Lower leg skin (tissue), 4 donors: Measurements from ENCODE around the gene CTXN1. TPM values are rescaled to one million over a fixed set of nuclear protein-coding genes. Genes with fewer than 3 reads are reported as not detected.

Experiments used
- DNase-seq, 2 donors: peaks; one replicate each; pipeline ENCODE4 v3.0.0-alpha.2; 2019; ENCODE audit warnings: low spot score in 2 of 2
- H3K4me3 ChIP-seq: fragments of 200-600 bp; sonication (generic); 2 replicates; pipeline ENCODE4 v1.5.1; 2017; ENCODE audit warnings: mild to moderate bottlenecking, low read depth; ENCODE audit not compliant: poor library complexity, severe bottlenecking
- POLR2A ChIP-seq, 2 donors: fragments of 450-650 bp; IDR thresholded peaks; one replicate each; pipeline ENCODE4 v1.6.1; 2016 to 2017; ENCODE audit warnings: antibody characterized with exemption in 2 of 2, mild to moderate bottlenecking in 1 of 2, moderate library complexity in 1 of 2
- WGBS, 2 donors: methylation state at CpG; one replicate each; pipeline ENCODE4 v1.1.5; 2018; 5-methylcytosine and 5-hydroxymethylcytosine counted together
- intact Hi-C: fragments of 100-400 bp; cut with DNase I; formaldehyde crosslinking; loops from one replicate; pipeline ENCODE4 v1.15.0; 2023; ENCODE audit warnings: low total_unique reads
- total RNA-seq, 4 donors: library from RNA; depleted of rRNA; stranded (reverse); fragments of >200 nt; gene quantifications; one replicate each; pipeline ENCODE4 v1.1.0, GENCODE V29; 2016
- TF ChIP-seq, protein P1 (sequence below), 3 donors: fragments of 450-650 bp; IDR thresholded peaks; one replicate each; pipeline ENCODE4 v1.5.1; 2016; ENCODE audit warnings: antibody characterized with exemption in 3 of 3, mild to moderate bottlenecking in 3 of 3, moderate library complexity in 2 of 3

The CTXN1 gene
- total RNA-seq, 4 donors from 2014 or later, result 4.0 to 4.8 (median 4.0) TPM

DNA sequence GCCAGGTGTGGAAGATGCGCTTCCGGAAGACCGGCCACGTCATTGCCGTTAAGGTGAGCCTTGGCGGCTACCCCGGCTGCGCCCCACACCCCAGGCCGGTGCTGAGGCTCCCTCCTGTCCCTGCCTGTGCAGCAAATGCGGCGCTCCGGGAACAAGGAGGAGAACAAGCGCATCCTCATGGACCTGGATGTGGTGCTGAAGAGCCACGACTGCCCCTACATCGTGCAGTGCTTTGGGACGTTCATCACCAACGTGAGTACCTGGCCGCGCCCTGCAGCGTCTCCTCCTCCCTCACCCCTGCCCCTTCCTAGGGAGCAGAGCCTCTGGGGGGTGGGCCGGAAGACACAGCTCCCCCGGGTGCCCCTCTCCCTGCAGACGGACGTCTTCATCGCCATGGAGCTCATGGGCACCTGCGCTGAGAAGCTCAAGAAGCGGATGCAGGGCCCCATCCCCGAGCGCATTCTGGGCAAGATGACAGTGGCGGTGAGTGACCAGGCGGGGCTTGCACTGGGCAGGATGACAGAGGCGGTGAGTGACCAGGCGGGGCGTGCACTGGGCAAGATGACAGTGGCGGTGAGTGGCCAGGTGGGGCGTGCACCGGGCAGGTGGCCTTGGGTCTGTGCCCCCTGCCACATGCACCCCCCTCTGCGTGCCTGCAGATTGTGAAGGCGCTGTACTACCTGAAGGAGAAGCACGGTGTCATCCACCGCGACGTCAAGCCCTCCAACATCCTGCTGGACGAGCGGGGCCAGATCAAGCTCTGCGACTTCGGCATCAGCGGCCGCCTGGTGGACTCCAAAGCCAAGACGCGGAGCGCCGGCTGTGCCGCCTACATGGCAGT, 15.4 kb downstream of the CTXN1 start:
- no peak overlapping the region for H3K4me3 ChIP-seq
- TF ChIP-seq, protein P1, sequence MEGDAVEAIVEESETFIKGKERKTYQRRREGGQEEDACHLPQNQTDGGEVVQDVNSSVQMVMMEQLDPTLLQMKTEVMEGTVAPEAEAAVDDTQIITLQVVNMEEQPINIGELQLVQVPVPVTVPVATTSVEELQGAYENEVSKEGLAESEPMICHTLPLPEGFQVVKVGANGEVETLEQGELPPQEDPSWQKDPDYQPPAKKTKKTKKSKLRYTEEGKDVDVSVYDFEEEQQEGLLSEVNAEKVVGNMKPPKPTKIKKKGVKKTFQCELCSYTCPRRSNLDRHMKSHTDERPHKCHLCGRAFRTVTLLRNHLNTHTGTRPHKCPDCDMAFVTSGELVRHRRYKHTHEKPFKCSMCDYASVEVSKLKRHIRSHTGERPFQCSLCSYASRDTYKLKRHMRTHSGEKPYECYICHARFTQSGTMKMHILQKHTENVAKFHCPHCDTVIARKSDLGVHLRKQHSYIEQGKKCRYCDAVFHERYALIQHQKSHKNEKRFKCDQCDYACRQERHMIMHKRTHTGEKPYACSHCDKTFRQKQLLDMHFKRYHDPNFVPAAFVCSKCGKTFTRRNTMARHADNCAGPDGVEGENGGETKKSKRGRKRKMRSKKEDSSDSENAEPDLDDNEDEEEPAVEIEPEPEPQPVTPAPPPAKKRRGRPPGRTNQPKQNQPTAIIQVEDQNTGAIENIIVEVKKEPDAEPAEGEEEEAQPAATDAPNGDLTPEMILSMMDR (IDR thresholded peaks at IDR 0.05), result no peak
- no peak for DNase-seq
- WGBS, 2 donors, result 89 to 91% methylated on average over 54 of the region's 54 CpGs
- intact Hi-C loops, result no loop called here

DNA sequence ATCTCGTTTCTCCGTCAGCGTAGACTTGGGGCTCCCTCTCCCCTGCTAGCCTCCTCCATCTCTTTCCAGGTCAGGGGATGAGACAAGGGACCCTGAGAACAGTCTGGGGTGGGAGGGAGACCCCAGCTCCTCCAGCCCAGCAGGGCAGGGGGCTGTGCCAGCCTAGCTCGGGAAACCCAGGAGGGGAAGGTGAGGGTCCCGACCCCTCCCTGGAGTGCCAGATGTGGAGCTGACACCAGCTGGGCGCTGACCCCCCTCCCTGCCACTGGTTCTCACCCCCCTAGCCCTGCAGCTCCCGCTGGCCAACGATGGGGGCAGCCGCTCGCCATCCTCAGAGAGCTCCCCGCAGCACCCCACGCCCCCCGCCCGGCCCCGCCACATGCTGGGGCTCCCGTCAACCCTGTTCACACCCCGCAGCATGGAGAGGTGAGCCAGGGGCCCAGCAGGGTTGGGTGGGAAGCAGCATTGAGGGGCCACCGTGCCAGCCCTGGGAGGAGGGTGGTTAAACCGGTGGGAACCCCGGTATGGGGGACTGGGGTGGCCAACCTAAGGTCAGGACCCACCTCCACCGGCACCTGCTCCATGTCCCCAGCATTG, 16.4 kb downstream of the CTXN1 start:
- intact Hi-C loops, result no loop called here
- 91 to 94% methylated on average over 15 to 18 of the region's 21 CpGs for WGBS, 2 donors

DNA sequence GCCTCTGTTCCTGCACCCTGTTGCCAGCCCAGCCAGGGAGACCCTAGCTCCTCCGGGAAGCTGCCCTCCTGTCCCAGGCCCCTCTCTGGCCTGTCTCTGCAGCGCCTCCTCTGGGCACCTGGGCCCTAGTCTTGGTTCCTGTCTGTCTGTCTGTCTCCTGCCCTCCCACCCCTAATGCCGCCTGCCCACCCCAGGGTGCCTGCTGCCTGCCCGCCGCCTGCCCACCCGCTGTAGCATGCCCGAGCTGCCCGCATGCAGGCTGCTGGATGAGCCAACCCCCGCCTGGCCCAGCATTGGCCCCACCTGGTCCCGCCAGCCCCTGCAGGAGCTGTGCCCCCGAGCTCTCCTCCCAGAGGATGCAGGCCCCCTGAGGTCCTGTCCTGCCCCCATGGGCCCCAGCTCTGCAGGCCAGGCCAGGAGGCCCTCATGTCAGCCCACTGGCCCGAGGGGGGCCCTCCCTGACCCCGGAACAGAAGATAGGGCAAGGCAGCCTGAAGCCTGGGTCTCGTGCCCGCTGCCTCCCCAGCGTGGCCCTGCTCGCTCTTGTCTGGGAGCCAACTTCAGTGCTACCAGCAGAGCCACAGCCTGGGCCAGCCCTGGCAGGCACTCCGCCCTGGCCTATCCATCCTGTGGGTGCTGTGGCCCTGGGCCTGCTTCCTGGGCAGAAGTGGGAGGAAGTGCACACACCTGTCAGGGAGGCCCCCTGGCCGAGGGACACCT, 17.0 kb downstream of the CTXN1 start:
- no peak for DNase-seq
- WGBS, 2 donors, result 73 to 85% methylated on average over 13 to 17 of the region's 19 CpGs

More for the DNA sequence above, 16.4 kb downstream of the CTXN1 start:
- no peak for TF ChIP-seq POLR2A (IDR thresholded peaks at IDR 0.05)
- TF ChIP-seq, protein P1 (IDR thresholded peaks at IDR 0.05), result no peak
- no peak for DNase-seq
- H3K4me3 ChIP-seq, result no peak overlapping the region

DNA sequence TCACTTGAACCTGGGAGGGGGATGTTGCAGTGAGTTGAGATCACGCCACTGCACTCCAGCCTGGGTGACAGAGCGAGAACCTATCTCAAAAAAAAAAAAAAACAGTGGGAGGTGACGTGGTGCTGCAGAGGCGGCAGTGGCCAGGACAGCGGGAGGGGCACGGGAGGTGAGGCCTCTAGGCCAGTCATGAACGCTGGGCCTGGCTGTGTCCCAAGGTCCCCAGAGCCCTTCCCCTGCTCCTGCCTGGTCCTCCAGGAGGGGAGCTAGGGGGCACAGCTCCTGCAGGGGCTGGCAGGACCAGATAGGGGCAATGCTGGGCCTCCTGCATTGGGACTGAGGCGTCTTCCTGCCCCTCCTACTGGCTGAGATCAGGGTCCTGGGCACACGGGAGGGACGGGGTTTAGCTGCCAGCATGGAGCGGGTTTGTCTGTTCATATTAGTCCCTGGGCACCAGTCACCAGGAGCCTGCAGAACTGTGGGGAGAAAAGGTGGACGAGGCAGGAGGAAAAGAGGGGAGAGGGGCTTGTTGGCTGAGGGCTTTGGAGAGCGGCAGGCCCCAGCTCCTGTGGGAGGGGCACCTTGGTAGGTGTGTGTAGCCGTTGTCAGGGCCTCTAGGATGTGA, 17.7 kb downstream of the CTXN1 start:
- intact Hi-C loops, result no loop called here
- 76% methylated on average over 14 of the region's 14 CpGs for WGBS, 2 donors
- TF ChIP-seq, protein P1 (IDR thresholded peaks at IDR 0.05), result no peak
- no peak for TF ChIP-seq POLR2A (IDR thresholded peaks at IDR 0.05)
- H3K4me3 ChIP-seq, result no peak overlapping the region
- no peak for DNase-seq

More for the DNA sequence above, 17.0 kb downstream of the CTXN1 start:
- H3K4me3 ChIP-seq, result no peak overlapping the region
- TF ChIP-seq, protein P1 (IDR thresholded peaks at IDR 0.05), result no peak
- no peak for TF ChIP-seq POLR2A (IDR thresholded peaks at IDR 0.05)
- intact Hi-C loops, result no loop called here

DNA sequence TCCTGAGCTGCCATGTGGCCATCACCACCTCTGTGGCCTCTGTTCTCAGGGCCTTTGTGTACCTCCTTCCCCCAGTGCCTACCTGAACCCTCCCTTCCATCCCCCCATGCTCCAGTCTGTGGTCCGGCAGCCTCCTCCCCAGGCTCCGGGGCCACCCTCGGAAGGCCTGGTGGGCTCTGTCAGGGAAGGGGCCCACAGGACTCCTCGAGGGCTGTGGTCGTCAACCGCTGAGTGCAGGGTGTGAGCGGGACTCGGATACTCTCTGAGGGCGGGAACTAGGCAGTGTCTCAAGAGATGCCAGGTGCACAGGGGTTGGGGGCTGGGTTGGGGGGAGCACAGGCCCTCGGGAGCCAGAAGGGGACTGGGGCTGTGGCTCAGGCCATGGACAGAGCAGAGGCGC, 18.4 kb downstream of the CTXN1 start:
- intact Hi-C loops, result no loop called here
- TF ChIP-seq, protein P1 (IDR thresholded peaks at IDR 0.05), result no peak
- TF ChIP-seq POLR2A (IDR thresholded peaks at IDR 0.05), result no peak
- DNase-seq, result no peak
- no peak overlapping the region for H3K4me3 ChIP-seq
- 77 to 82% methylated on average over 11 of the region's 11 CpGs for whole genome bisulfite sequencing, 2 donors
